ENCODE results near the gene SRSF10.
A peak's percentile ranks its signal among the peaks of the same experiment; 100 is the strongest.
"Not testable (repeated sequence)": the region's sequence is repeated elsewhere in the genome, so short reads cannot be mapped to it uniquely, and the experiment has no call there.

The SRSF10 gene

GRCh38 chr1:23997812-23998211, 17.7 kb upstream of the SRSF10 start:
- DNase-seq (ENCODE audit: low spot score): no peak

GRCh38 chr1:23996700-23997229, 16.6 kb upstream of the SRSF10 start:
- DNase-seq (ENCODE audit: low spot score): no peak

DNA sequence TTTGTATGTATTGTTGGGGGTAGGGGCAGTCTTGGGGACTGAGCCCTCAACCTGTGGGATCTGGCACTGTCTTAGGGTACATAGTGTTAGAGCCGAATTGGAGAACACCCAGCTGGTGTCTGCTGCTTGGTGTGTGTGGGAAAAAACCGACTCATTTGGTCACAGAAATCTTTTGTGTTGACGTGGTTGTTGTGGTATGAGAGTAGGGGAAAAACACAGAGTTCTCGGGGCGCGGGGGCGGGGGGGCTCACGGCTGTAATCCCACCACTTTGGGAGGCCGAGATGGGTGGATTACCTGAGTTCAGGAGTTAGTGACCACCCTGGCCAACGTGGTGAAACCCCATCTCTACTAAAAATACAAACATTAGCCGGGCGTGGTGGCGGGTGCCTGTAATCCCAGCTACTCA, 15.3 kb upstream of the SRSF10 start:
- no peak for DNase-seq (ENCODE audit: low spot score)

GRCh38 chr1:23992011-23992410, 11.9 kb upstream of the SRSF10 start:
- DNase-seq (ENCODE audit: low spot score): not testable (repeated sequence)

GRCh38 chr1:23989263-23989662, 9.1 kb upstream of the SRSF10 start:
- DNase-seq (ENCODE audit: low spot score): no peak

DNA sequence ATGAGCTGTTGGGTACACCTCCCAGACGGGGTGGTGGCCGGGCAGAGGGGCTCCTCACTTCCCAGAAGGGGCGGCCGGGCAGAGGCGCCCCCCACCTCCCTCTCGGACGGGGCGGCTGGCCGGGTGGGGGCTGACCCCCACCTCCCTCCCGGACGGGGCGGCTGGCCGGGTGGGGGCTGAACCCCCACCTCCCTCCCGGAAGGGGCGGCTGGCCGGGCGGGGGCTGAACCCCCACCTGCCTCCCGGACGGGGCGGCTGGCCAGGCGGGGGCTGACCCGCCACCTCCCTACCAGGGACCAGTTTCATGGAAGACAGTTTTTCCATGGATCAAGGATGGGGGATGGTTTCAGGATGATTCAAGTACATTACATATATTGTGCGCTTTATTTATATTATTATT, 6.9 kb upstream of the SRSF10 start:
- DNase-seq (ENCODE audit: low spot score): not testable (repeated sequence)

- no peak for DNase-seq (ENCODE audit: low spot score)
Observed at GRCh38 chr1:23984417-23985186, 4.5 kb upstream of the SRSF10 start.

- DNase-seq (ENCODE audit: low spot score): peak; percentile 66
Observed at GRCh38 chr1:23980728-23981070, 572 bp upstream of the SRSF10 start.

GRCh38 chr1:23979387-23979880, 693 bp downstream of the SRSF10 start:
- peak; percentile 25 for DNase-seq (ENCODE audit: low spot score)

DNA sequence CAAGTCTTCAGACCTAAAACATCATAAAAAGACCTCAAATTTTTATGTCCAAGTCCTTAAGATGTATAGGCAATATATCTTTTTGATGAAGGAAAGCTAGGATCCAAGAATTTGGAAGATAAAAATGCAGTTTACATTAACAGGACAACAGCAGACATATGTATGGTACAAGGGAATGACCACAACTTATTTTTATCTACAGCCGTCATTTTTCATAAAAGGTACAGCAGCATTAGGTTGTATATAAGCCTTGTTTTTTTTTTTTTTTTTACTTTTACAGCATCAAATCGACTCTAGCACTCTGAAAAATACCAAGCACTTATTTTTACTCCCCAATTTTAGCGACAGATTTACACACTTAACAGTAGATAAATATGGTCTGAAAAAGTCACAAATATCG, 1.3 kb downstream of the SRSF10 start:
- DNase-seq (ENCODE audit: low spot score): no peak

DNA sequence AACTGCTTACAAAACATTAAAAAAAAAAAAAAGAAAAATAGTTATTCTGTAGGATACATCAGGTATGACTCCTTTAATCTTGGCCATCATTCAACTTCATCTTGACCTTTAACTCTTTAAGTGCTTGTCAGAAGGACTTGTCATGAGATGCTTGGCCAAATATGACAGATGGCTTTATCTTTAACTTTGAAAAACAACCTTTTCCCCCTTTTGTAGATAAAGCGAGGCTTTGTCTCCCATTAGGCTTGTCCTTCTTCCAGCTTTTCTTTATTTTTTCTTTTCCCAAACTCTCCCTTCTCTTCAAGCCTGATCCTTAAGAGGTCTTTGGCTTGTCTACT, 2.3 kb downstream of the SRSF10 start:
- DNase-seq (ENCODE audit: low spot score): peak; percentile 63

DNA sequence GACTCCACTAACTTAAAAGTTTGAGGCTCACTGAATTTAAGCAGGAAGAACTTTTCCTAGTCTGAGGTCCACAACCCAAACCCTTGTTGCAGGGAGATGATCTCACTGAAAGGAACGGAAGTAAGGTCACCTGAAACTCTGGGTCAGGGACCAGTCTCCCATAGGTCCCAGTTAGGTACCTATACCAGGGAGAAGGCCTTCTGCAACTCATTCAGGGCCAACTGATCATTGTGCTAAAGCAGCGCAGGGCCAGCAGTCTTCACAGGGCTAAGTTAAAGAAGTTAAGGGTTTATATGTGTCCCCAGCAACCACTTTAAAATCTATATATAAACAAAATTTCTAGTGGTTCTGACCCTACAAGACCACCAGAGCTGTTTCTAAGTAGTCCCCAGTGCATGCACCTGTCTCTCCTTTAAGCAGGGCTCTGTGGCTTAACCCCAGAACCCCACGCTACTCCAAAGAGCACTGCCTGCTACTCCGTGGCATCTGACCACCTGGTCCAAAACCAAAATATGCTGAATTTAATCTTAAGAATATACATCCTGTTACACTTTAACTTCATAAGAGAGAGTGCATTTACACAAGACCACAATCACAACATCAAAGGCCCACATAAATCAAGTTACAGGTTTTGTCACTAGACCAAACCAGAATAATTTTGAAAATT, 2.8 kb downstream of the SRSF10 start:
- DNase-seq (ENCODE audit: low spot score): no peak

DNA sequence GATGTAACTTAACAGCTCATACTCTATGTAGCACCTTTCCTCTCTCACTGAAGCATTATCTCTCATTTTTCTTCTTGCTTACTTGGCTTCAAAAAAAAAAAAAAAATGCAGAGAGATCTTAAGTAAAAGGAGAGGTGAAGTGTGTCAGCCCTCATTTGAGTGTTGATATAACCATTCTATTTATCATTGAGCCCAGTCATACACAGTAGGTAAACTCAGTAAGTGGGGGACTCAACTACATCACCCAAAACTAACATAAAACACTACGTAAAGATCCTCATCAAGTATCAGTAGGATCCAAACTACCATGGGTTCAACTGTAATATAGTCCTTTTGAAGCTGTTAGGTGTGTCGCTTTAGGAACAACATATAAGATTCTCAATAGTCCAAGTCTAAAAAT, 12.3 kb downstream of the SRSF10 start:
- no peak for DNase-seq (ENCODE audit: low spot score)

DNA sequence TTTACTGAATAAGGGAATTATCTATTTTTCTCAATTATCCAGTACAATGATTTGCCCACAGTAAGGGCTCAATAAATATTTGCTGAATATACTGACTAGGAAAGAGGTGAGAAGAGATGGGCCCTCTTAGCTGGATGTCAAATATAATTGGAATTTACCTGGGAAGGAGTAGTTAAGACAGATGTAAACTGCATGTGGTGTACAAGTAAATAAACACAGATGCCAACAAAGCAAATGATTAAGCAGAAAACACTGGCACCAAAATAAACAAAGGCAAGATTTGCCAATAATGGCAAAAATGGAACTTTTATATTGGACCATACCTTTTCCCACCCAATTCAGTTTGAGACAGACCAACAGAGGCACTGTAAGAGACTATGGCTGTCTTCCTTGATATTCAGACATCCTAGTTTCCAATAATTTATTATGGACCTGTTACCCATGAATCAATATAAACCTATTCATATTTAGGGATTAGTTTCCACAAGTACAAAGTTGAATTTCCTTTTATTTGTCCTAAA, 13.1 kb downstream of the SRSF10 start:
- DNase-seq (ENCODE audit: low spot score): no peak

- DNase-seq (ENCODE audit: low spot score): peak; percentile 12
Observed at GRCh38 chr1:23964790-23965740, 15.1 kb downstream of the SRSF10 start.

DNA sequence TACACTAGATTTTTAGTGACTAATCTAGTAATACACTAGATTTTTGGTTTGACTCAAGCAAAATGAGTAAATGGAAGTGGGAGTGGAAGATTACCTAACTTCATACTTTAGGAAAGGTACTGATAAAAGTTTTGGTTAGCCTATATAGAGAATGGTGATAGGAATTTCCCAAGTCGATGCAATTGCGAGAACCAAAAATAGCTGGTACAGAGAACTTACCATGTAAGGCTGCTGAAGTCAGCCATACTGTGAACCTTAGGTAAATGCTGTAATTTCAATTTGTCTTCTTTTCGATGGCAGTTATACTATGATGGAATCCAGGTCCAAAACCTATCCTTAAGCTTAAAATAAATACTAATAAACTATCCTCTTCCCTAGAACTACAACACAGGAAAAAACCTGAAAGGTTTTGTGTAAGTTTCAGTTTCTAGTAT, 15.9 kb downstream of the SRSF10 start:
- DNase-seq (ENCODE audit: low spot score): no peak

GRCh38 chr1:23963617-23964234, 16.4 kb downstream of the SRSF10 start:
- DNase-seq (ENCODE audit: low spot score): no peak

GRCh38 chr1:23960291-23961020, 19.7 kb downstream of the SRSF10 start:
- DNase-seq (ENCODE audit: low spot score): peak; percentile 42

GRCh38 chr1:23959461-23960290, 20.5 kb downstream of the SRSF10 start, which contains the start of gene PNRC2:
PNRC2 (plus strand) TSS chr1:23959828; CDS start chr1:23961458, 1,630 bp downstream.
- DNase-seq (ENCODE audit: low spot score): peak; percentile 95
